B cell (primary cell): ENCODE data around the gene DYRK1A. TPM values are rescaled to one million over a fixed set of nuclear protein-coding genes. Genes with fewer than 3 reads are reported as not detected.
"Not testable (repeated sequence)": the region's sequence is repeated elsewhere in the genome, so short reads cannot be mapped to it uniquely, and the experiment has no call there.

Experiments used
- ATAC-seq: fragments of 200-7000 bp; cut with Tn5 transposase; one replicate; pipeline ENCODE4 v1.10.0; 2021; ENCODE audit warnings: low read depth, mild to moderate bottlenecking, moderate number of reproducible peaks, moderate library complexity
- CTCF ChIA-PET: fragments of 350-600 bp; sonication (Branson Sonifier 250); formaldehyde crosslinking; loops from one replicate; lab custom pipeline; 2021; ENCODE audit warnings: antibody characterized with exemption, inconsistent platforms; lab: Charles Lee
- POLR2A ChIA-PET: fragments of 350-600 bp; sonication (Branson Sonifier 250); formaldehyde crosslinking; loops from one replicate; lab custom pipeline; 2021; ENCODE audit warnings: antibody characterized with exemption; lab: Charles Lee
- DNase-seq: peaks from one replicate; pipeline ENCODE4 v3.0.0; 2013
- H2AFZ ChIP-seq: 2 replicates; pipeline ENCODE4 v1.6.1; 2012; ENCODE audit warnings: mild to moderate bottlenecking, low read depth, low read length; ENCODE audit not compliant: insufficient read depth, poor library complexity, severe bottlenecking
- H3K27ac ChIP-seq, 2 donors: 1 replicate in 1 of 2; 2 replicates in 1 of 2; pipeline ENCODE4 v1.5.1; 2012 to 2013; ENCODE audit warnings: low read length in 2 of 2, mild to moderate bottlenecking in 2 of 2, moderate library complexity in 1 of 2
- H3K27me3 ChIP-seq, 4 experiments: fragments of 200-600 bp in 1 of 4; sonication (generic) in 1 of 4; replicated peaks in 1 of 4; 1 replicate in 2 of 4; 2 replicates in 2 of 4; pipeline versions ENCODE4 v1.6.1 to v1.7.0; 2013 to 2016; ENCODE audit warnings: low read length in 3 of 4, mild to moderate bottlenecking in 2 of 4, mixed read lengths in 1 of 4, moderate library complexity in 1 of 4; ENCODE audit not compliant: insufficient read depth in 4 of 4, control insufficient read depth in 3 of 4; ENCODE audit errors: control extremely low read depth in 1 of 4
- H3K36me3 ChIP-seq, 2 experiments: replicated peaks in 1 of 2; 1 replicate in 1 of 2; 2 replicates in 1 of 2; pipeline versions ENCODE4 v1.6.1 to v1.7.1; 2013; ENCODE audit warnings: low read length in 1 of 2; ENCODE audit not compliant: insufficient read depth in 2 of 2, control insufficient read depth in 1 of 2; ENCODE audit errors: control extremely low read depth in 1 of 2, extremely low read depth in 1 of 2
- H3K4me1 ChIP-seq, 2 donors: fragments of 200-600 bp in 1 of 2; sonication (generic) in 1 of 2; 1 replicate in 1 of 2; 2 replicates in 1 of 2; pipeline versions ENCODE4 v1.5.1 to v1.6.1; 2013 to 2017; ENCODE audit warnings: low read length in 2 of 2; ENCODE audit not compliant: control insufficient read depth in 2 of 2, insufficient read depth in 2 of 2
- H3K4me2 ChIP-seq: replicated peaks from 2 replicates; pipeline ENCODE3; 2012; ENCODE audit warnings: mild to moderate bottlenecking, low read depth, low read length; ENCODE audit not compliant: poor library complexity, severe bottlenecking
- H3K4me3 ChIP-seq, 5 experiments: fragments of 200-600 bp in 1 of 5; sonication (generic) in 1 of 5; 1 replicate in 3 of 5; 2 replicates in 2 of 5; pipeline versions ENCODE4 v1.5.1 to v1.7.0; 2011 to 2016; ENCODE audit warnings: low read length in 4 of 5, mild to moderate bottlenecking in 4 of 5, low read depth in 2 of 5, control low read depth in 1 of 5, moderate library complexity in 1 of 5; ENCODE audit not compliant: insufficient read depth in 1 of 5; ENCODE audit errors: control extremely low read depth in 1 of 5, extremely low read depth in 1 of 5
- H3K79me2 ChIP-seq: fragments of 200-600 bp; sonication (generic); one replicate; pipeline ENCODE4 v1.6.0; 2016; ENCODE audit warnings: low read length; ENCODE audit not compliant: control insufficient read depth, insufficient read depth
- H3K9ac ChIP-seq: fragments of 200-600 bp; sonication (generic); 2 replicates; pipeline ENCODE4 v1.6.1; 2017; ENCODE audit warnings: mild to moderate bottlenecking, low read length, moderate library complexity
- H3K9me3 ChIP-seq, 3 donors: one replicate each; pipeline versions ENCODE4 v1.6.1 to v1.7.1; 2013; ENCODE audit warnings: low read length in 2 of 3; ENCODE audit not compliant: control insufficient read depth in 2 of 3, insufficient read depth in 1 of 3; ENCODE audit errors: control extremely low read depth in 1 of 3
- H4K20me1 ChIP-seq: 2 replicates; pipeline ENCODE4 v1.6.0; 2012; ENCODE audit warnings: mild to moderate bottlenecking, low read length; ENCODE audit not compliant: insufficient read depth, control insufficient read depth, poor library complexity, severe bottlenecking
- H3K27ac Mint-ChIP-seq: one replicate; pipeline ENCODE4 v1.8.0; 2021; ENCODE audit warnings: mixed read lengths
- H3K27me3 Mint-ChIP-seq: one replicate; pipeline ENCODE4 v1.8.0; 2021; ENCODE audit warnings: mixed read lengths
- H3K4me1 Mint-ChIP-seq: one replicate; pipeline ENCODE4 v1.8.0; 2021; ENCODE audit warnings: mixed read lengths
- H3K4me3 Mint-ChIP-seq: one replicate; pipeline ENCODE4 v1.8.0; 2021; ENCODE audit warnings: mixed read lengths
- H3K9me3 Mint-ChIP-seq: one replicate; pipeline ENCODE4 v1.8.0; 2022; ENCODE audit warnings: mixed read lengths; ENCODE audit not compliant: insufficient read depth
- CTCF ChIP-seq: fragments of 200-600 bp; IDR thresholded peaks from one replicate; pipeline ENCODE4 v1.8.0; 2022; ENCODE audit warnings: antibody characterized with exemption, mild to moderate bottlenecking
- EZH2 ChIP-seq: IDR thresholded peaks from 2 replicates; pipeline ENCODE4 v1.6.1; 2012; ENCODE audit warnings: borderline replicate concordance, low read depth, mild to moderate bottlenecking, moderate library complexity, low read length; ENCODE audit not compliant: insufficient read depth, poor library complexity, severe bottlenecking
- WGBS: methylation state at CpG from one replicate; pipeline ENCODE4 v1.1.5; 2013; ENCODE audit warnings: missing lambda C conversion rate; ENCODE audit not compliant: insufficient coverage; 5-methylcytosine and 5-hydroxymethylcytosine counted together
- intact Hi-C: fragments of 100-400 bp; cut with micrococcal nuclease; formaldehyde crosslinking; loops from one replicate; pipeline ENCODE4 v1.10.0; 2022
- polyA plus RNA-seq: library from polyadenylated mRNA; depleted of rRNA; stranded (reverse); fragments of >200 nt; gene quantifications from 2 replicates; pipeline ENCODE4 v1.2.3, GENCODE V29; 2012
- total RNA-seq, 2 donors: library from RNA; stranded (reverse); fragments of 120-200 nt in 1 of 2; gene quantifications; 1 replicate in 1 of 2; 2 replicates in 1 of 2; pipeline versions ENCODE4 v1.2.3 to v1.2.4, GENCODE V29; 2013 to 2022

DYRK1A gene
- total and polyA plus RNA-seq, 2 donors (not counting 1 experiment from before 2014, with no cell fraction given) = 46.6 to 147 TPM

GRCh38 chr21:37548521-37548981 lies 182.0 kb downstream of the DYRK1A start:
- POLR2A ChIA-PET = no interaction called here
- no peak overlapping the region for H3K4me3 Mint-ChIP-seq
- H3K27me3 Mint-ChIP-seq = peaks cover 51% of the 10 kb centered on the region
- H3K9me3 Mint-ChIP-seq = no peaks in the 10 kb centered on the region
- H3K4me1 Mint-ChIP-seq = peaks cover 11% of the 10 kb centered on the region
- H3K36me3 ChIP-seq = no peaks in the 10 kb centered on the region
- H3K4me2 ChIP-seq = no peak overlapping the region
- no peak overlapping the region for H3K27ac ChIP-seq
- peaks cover 0 to 8% (median 0%) of the 10 kb centered on the region in 3 donors for H3K9me3 ChIP-seq
- no peak for TF ChIP-seq CTCF
- TF ChIP-seq EZH2 = no peak
- no peak overlapping the region for H3K4me3 ChIP-seq
- CTCF ChIA-PET = no interaction called here
- no peak overlapping the region for H3K9ac ChIP-seq
- H2AFZ ChIP-seq = no peak overlapping the region
- DNase-seq (no peak), ATAC-seq (no peak)
- intact Hi-C loops = no loop called here
- H3K27ac Mint-ChIP-seq = no peak overlapping the region
- 83% methylated on average over 1 of the region's 2 CpGs for WGBS
- no peaks in the 10 kb centered on the region for H4K20me1 ChIP-seq
- H3K79me2 ChIP-seq = no peaks in the 10 kb centered on the region
- peaks cover 11 to 14% of the 10 kb centered on the region in 2 donors for H3K4me1 ChIP-seq
- H3K27me3 ChIP-seq = peaks cover 0 to 20% (median 14%) of the 10 kb centered on the region in 4 experiments

DNA sequence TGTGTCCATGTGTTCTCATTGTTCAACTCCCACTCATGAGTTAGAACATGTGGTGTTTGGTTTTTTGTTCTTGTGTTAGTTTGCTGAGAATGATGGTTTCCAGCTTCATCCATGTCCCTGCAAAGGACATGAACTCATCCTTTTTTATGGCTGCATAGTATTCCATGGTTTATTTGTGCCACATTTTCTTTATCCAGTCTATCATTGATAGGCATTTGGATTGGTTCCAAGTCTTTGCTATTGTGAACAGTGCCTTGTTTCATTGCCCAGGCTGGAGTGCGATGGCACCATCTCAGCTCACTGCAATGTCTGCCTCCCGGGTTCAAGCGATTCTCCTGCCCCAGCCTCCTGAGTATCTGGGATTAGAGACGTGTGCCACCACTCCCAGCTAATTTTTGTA lies 183.2 kb downstream of the DYRK1A start:
- H3K4me2 ChIP-seq, intact Hi-C loops, H3K36me3 ChIP-seq, CTCF ChIA-PET, H3K79me2 ChIP-seq, H4K20me1 ChIP-seq, POLR2A ChIA-PET, H3K9me3 Mint-ChIP-seq, H2AFZ ChIP-seq, H3K27ac ChIP-seq, DNase-seq, H3K4me3 Mint-ChIP-seq, ATAC-seq, H3K4me3 ChIP-seq, H3K9ac ChIP-seq, H3K9me3 ChIP-seq, H3K27ac Mint-ChIP-seq: not testable (repeated sequence)
- 100% methylated on average over 2 of the region's 4 CpGs for WGBS
- peaks cover 11 to 14% of the 10 kb centered on the region in 2 donors for H3K4me1 ChIP-seq
- H3K4me1 Mint-ChIP-seq = peaks cover 11% of the 10 kb centered on the region
- peaks cover 0 to 23% (median 14%) of the 10 kb centered on the region in 4 experiments for H3K27me3 ChIP-seq
- H3K27me3 Mint-ChIP-seq = peaks cover 54% of the 10 kb centered on the region
